Prostate gland (tissue), 2 donors: ENCODE data around the gene MRPL54.

ENCODE experiments used
- CTCF ChIP-seq, 4 experiments: fragments of 200-600 bp in 2 of 4; fragments of 450-650 bp in 2 of 4; sonication (generic) in 2 of 4; IDR thresholded peaks; 1 replicate in 3 of 4; 2 replicates in 1 of 4; pipeline ENCODE4 v1.5.1; 2016 to 2019; ENCODE audit warnings: antibody characterized with exemption in 4 of 4, mild to moderate bottlenecking in 2 of 4, moderate library complexity in 2 of 4
- POLR2A ChIP-seq: fragments of 450-650 bp; IDR thresholded peaks from one replicate; pipeline ENCODE4 v1.6.1; 2016; ENCODE audit warnings: antibody characterized with exemption, mild to moderate bottlenecking

GRCh38 chr19:3722443-3723109 lies 39.9 kb upstream of the MRPL54 start:
- TF ChIP-seq POLR2A (no peak), CTCF (IDR thresholded peaks at IDR 0.05) (no peak)
